K562 (cell line): ENCODE data around the gene SULT2B1. TPM values are rescaled to one million over a fixed set of nuclear protein-coding genes. Genes with fewer than 3 reads are reported as not detected.
A peak's percentile ranks its signal among the peaks of the same experiment; 100 is the strongest.

Source experiments
- ARNT ChIP-seq, 2 experiments: fragments of 450-650 bp; IDR thresholded peaks; 2 replicates each; pipeline ENCODE4 v1.6.1; 2016; ENCODE audit warnings: mild to moderate bottlenecking in 1 of 2
- ATF4 ChIP-seq: fragments of 450-650 bp; formaldehyde crosslinking; IDR thresholded peaks from 2 replicates; pipeline ENCODE4 v1.4.0; 2022; ENCODE audit warnings: mild to moderate bottlenecking, moderate library complexity
- BDP1 ChIP-seq: IDR thresholded peaks from 3 replicates; pipeline ENCODE4 v1.6.1; 2011; ENCODE audit not compliant: insufficient read length, insufficient read depth
- GATAD2A ChIP-seq: fragments of 450-650 bp; IDR thresholded peaks from 2 replicates; pipeline ENCODE4 v1.6.1; 2017
- IRF1 ChIP-seq: sonication (generic); formaldehyde crosslinking; IDR thresholded peaks from 2 replicates; pipeline ENCODE4 v1.8.0; 2022; ENCODE audit warnings: missing genetic modification reagents, mild to moderate bottlenecking, borderline replicate concordance
- MGA ChIP-seq: fragments of 450-650 bp; IDR thresholded peaks from 2 replicates; pipeline ENCODE4 v1.6.1; 2016; ENCODE audit warnings: mild to moderate bottlenecking, moderate library complexity
- NCOR1 ChIP-seq: fragments of 450-650 bp; IDR thresholded peaks from 2 replicates; pipeline ENCODE4 v1.6.1; 2016; ENCODE audit warnings: mild to moderate bottlenecking, moderate library complexity
- RAD51 ChIP-seq: fragments of 450-650 bp; IDR thresholded peaks from 2 replicates; pipeline ENCODE4 v1.7.1; 2016; ENCODE audit warnings: low read depth, mild to moderate bottlenecking, borderline replicate concordance
- THRB ChIP-seq: fragments of 450-650 bp; formaldehyde crosslinking; conservative IDR thresholded peaks from 2 replicates; pipeline ENCODE4 v1.4.0; 2022; ENCODE audit warnings: mild to moderate bottlenecking, missing genetic modification characterization
- ZBTB17 ChIP-seq: fragments of 450-650 bp; formaldehyde crosslinking; IDR thresholded peaks from 2 replicates; pipeline ENCODE4 v1.4.0; 2020; ENCODE audit warnings: mild to moderate bottlenecking
- ZFPM2 ChIP-seq: fragments of 250-450 bp; sonication (Bioruptor Pico); IDR thresholded peaks from 2 replicates; pipeline ENCODE4 v1.5.1; 2022; ENCODE audit warnings: mild to moderate bottlenecking
- polyA plus RNA-seq, 8 experiments: library from polyadenylated mRNA; depleted of rRNA in 4 of 8; stranded (reverse) in 5 of 8; unstranded in 3 of 8; fragments of >200 nt; fragmentation: Nextera tagmentation in 2 of 8; fragmentation: Illumina TruSeq in 1 of 8; extraction: Ambion mirVana in 2 of 8; extraction: Trizol in 1 of 8; gene quantifications; 2 replicates each; pipeline versions ENCODE4 v1.2.1 to v1.2.3, GENCODE V29; 2011 to 2014; ENCODE audit warnings: inconsistent platforms in 1 of 8, missing spikeins in 1 of 8
- total RNA-seq, 7 experiments: library from RNA; depleted of rRNA in 6 of 7; stranded (reverse); fragments of >200 nt in 6 of 7; fragmentation: Illumina TruSeq in 2 of 7; extraction: Trizol in 2 of 7; gene quantifications; 2 replicates each; pipeline versions ENCODE4 v1.2.1 to v1.2.3, GENCODE V29; 2011 to 2021; ENCODE audit warnings: low replicate concordance in 1 of 7

SULT2B1 gene
- total and polyA plus RNA-seq, 9 of the 15 experiments (the other 6 are each of a cell fraction or from before 2014, with no cell fraction given) = 0.09 to 0.62 (median 0.22) TPM; not detected in 2

- TF ChIP-seq ATF4 (CRISPR knock-in tag) = 0 out of 2 replicates have a peak, but pooled peaks have one; percentile 44
- no peak for TF ChIP-seq IRF1
- TF ChIP-seq ARNT (IDR thresholded peaks at IDR 0.05) = no peak
- TF ChIP-seq BDP1 = no peak
- peak; percentile 92 for TF ChIP-seq NCOR1
- TF ChIP-seq GATAD2A = peak; percentile 71; the same call in 1 of the 2 replicates
- peak; percentile 88 for TF ChIP-seq MGA
- peak; percentile 95 for TF ChIP-seq RAD51
- TF ChIP-seq ZBTB17 (CRISPR knock-in tag) = peak; percentile 70; the same call in 1 of the 2 replicates
- 0 out of 2 replicates have a peak, but pooled peaks have one; percentile 44 for TF ChIP-seq THRB
- TF ChIP-seq ZFPM2 = no peak
Observed at GRCh38 chr19:48634424-48635262, 82.7 kb downstream of the SULT2B1 start (continued).
